Stomach (tissue), 9 donors: ENCODE results near the gene RAB9A. TPM values are rescaled to one million over a fixed set of nuclear protein-coding genes. Genes with fewer than 3 reads are reported as not detected.
A peak's percentile ranks its signal among the peaks of the same experiment; 100 is the strongest.

ENCODE experiments used
- DNase-seq, 2 donors: peaks; one replicate each; pipeline versions ENCODE4 v3.0.0 to v3.0.0-alpha.2; 2013 to 2019
- H3K27ac ChIP-seq, 5 donors: fragments of 200-600 bp in 4 of 5; sonication (generic) in 4 of 5; one replicate each; pipeline ENCODE4 v1.5.1; 2013 to 2019; ENCODE audit warnings: mild to moderate bottlenecking in 1 of 5, moderate library complexity in 1 of 5
- H3K27me3 ChIP-seq, 3 donors: fragments of 200-600 bp; sonication (generic); one replicate each; pipeline ENCODE4 v1.5.1; 2017 to 2019; ENCODE audit warnings: mixed run types in 1 of 3
- H3K36me3 ChIP-seq, 4 donors: fragments of 200-600 bp; sonication (generic); 1 replicate in 3 of 4; 2 replicates in 1 of 4; pipeline ENCODE4 v1.5.1; 2016 to 2019
- H3K4me1 ChIP-seq, 4 donors: fragments of 200-600 bp; sonication (generic); one replicate each; pipeline ENCODE4 v1.5.1; 2016 to 2019
- H3K4me3 ChIP-seq, 4 donors: fragments of 200-600 bp; sonication (generic) in 3 of 4; one replicate each; pipeline ENCODE4 v1.5.1; 2016 to 2019; ENCODE audit warnings: mild to moderate bottlenecking in 1 of 4
- H3K9me3 ChIP-seq, 4 donors: fragments of 200-600 bp; sonication (generic); one replicate each; pipeline ENCODE4 v1.5.1; 2016 to 2019
- CTCF ChIP-seq, 7 experiments: fragments of 450-650 bp in 4 of 7; fragments of 200-600 bp in 3 of 7; sonication (generic) in 3 of 7; IDR thresholded peaks; one replicate each; pipeline ENCODE4 v1.5.1; 2016 to 2019; ENCODE audit warnings: antibody characterized with exemption in 7 of 7, control low read depth in 2 of 7, mild to moderate bottlenecking in 1 of 7
- EP300 ChIP-seq: sonication (generic); formaldehyde crosslinking; IDR thresholded peaks from one replicate; pipeline ENCODE4 v1.6.1; 2017; ENCODE audit warnings: antibody characterized with exemption
- POLR2A ChIP-seq, 4 donors: fragments of 450-650 bp; IDR thresholded peaks; one replicate each; pipeline ENCODE4 v1.6.1; 2016; ENCODE audit warnings: antibody characterized with exemption in 4 of 4, control low read depth in 2 of 4, mild to moderate bottlenecking in 1 of 4, moderate library complexity in 1 of 4
- POLR2AphosphoS5 ChIP-seq, 3 donors: sonication (generic); formaldehyde crosslinking; IDR thresholded peaks; one replicate each; pipeline ENCODE4 v1.6.1; 2016; ENCODE audit warnings: antibody characterized with exemption in 3 of 3
- WGBS, 5 donors: extraction: QIAGEN DNeasy Blood & Tissue Kit in 3 of 5; methylation state at CpG; one replicate each; pipeline versions ENCODE4 v1.1.5 to v1.1.7; 2013 to 2018; 5-methylcytosine and 5-hydroxymethylcytosine counted together
- intact Hi-C: fragments of 100-400 bp; cut with DNase I; formaldehyde crosslinking; loops from one replicate; pipeline ENCODE4 v1.15.1; 2023; ENCODE audit warnings: low total_unique reads
- polyA plus RNA-seq, 3 donors: library from polyadenylated mRNA; stranded (reverse); fragments of 200-250 nt; gene quantifications; one replicate each; pipeline ENCODE4 v1.2.3, GENCODE V29; 2013
- total RNA-seq, 5 donors: library from RNA; depleted of rRNA; stranded (reverse); fragments of >200 nt; gene quantifications; one replicate each; pipeline versions ENCODE4 v1.1.0 to v1.2.3, GENCODE V29; 2014 to 2016
- donor health status: healthy with polysubstance abuse.
- donor health status: Bipolar disorder and iron deficiency.
- donor health status: healthy.

The RAB9A gene
- total and polyA plus RNA-seq, 8 donors = 2.6 to 55.1 (median 12.9) TPM

GRCh38 chrX:13747836-13748235 is 58.9 kb downstream of the RAB9A start:
- H3K4me3 ChIP-seq = no peak overlapping the region
- H3K4me1 ChIP-seq = peaks cover 0 to 24% (median 3%) of the 10 kb centered on the region in 4 donors
- peak in 4 of 7 experiments; percentile 13 to 38 (median 24) for TF ChIP-seq CTCF (IDR thresholded peaks at IDR 0.05)
- TF ChIP-seq EP300 = no peak
- H3K27me3 ChIP-seq = no peaks in the 10 kb centered on the region
- peak; percentile 40 to 79 for DNase-seq
- peaks cover 0 to 76% (median 50%) of the 10 kb centered on the region in 4 donors for H3K36me3 ChIP-seq
- no peaks in the 10 kb centered on the region for H3K9me3 ChIP-seq
- 18 to 73% (median 30%) methylated on average over 2 of the region's 2 CpGs for WGBS, 5 donors
- H3K27ac ChIP-seq = peak overlapping the region in 1 of 5 donors; percentile 11
- intact Hi-C loops = no loop called here

- Histone ChIP-seq H3K27ac (no peak overlapping the region), H3K27me3 (no peaks in the 10 kb centered on the region), H3K36me3 (peaks cover 0 to 82% (median 50%) of the 10 kb centered on the region in 4 donors), H3K4me3 (no peak overlapping the region), H3K9me3 (no peaks in the 10 kb centered on the region), H3K4me1 (peaks cover 0 to 28% (median 0%) of the 10 kb centered on the region in 4 donors)
- intact Hi-C loops = no loop called here
- TF ChIP-seq EP300 = no peak
- no peak for TF ChIP-seq CTCF (IDR thresholded peaks at IDR 0.05)
- no peak for TF ChIP-seq POLR2A (IDR thresholded peaks at IDR 0.05)
- TF ChIP-seq POLR2AphosphoS5 (IDR thresholded peaks at IDR 0.05) = no peak
- WGBS, 5 donors = 87 to 100% (median 91%) methylated on average over 3 of the region's 3 CpGs
- no peak for DNase-seq
Observed at GRCh38 chrX:13748486-13748885, 59.6 kb downstream of the RAB9A start.

- no peak overlapping the region for H3K27ac ChIP-seq
- no peaks in the 10 kb centered on the region for H3K9me3 ChIP-seq
- peaks cover 0 to 28% (median under 1%) of the 10 kb centered on the region in 4 donors for H3K4me1 ChIP-seq
- no peak overlapping the region for H3K4me3 ChIP-seq
- H3K27me3 ChIP-seq = no peaks in the 10 kb centered on the region
- intact Hi-C loops = no loop called here
- peaks cover 0 to 90% (median 46%) of the 10 kb centered on the region in 4 donors for H3K36me3 ChIP-seq
- DNase-seq = peak in 1 of 2 donors; percentile 64
- TF ChIP-seq EP300 (no peak), CTCF (IDR thresholded peaks at IDR 0.05) (peak in 5 of 7 experiments; percentile 16 to 56 (median 41)), POLR2A (IDR thresholded peaks at IDR 0.05) (no peak), POLR2AphosphoS5 (IDR thresholded peaks at IDR 0.05) (no peak)
Observed at GRCh38 chrX:13750204-13750603, 61.3 kb downstream of the RAB9A start.

- intact Hi-C loops = no loop called here
- H3K36me3 ChIP-seq = peaks cover 0 to 87% (median 41%) of the 10 kb centered on the region in 4 donors
Observed at GRCh38 chrX:13750812-13751211, 61.9 kb downstream of the RAB9A start.

More at GRCh38 chrX:13750812-13751211, 61.9 kb downstream of the RAB9A start:
- TF ChIP-seq POLR2AphosphoS5 (IDR thresholded peaks at IDR 0.05) (no peak), EP300 (no peak), POLR2A (IDR thresholded peaks at IDR 0.05) (no peak), CTCF (IDR thresholded peaks at IDR 0.05) (no peak)
- no peaks in the 10 kb centered on the region for H3K27me3 ChIP-seq
- peaks cover 0 to 28% (median 2%) of the 10 kb centered on the region in 4 donors for H3K4me1 ChIP-seq
- no peak overlapping the region for H3K4me3 ChIP-seq
- DNase-seq = no peak
- no peaks in the 10 kb centered on the region for H3K9me3 ChIP-seq
- no peak overlapping the region for H3K27ac ChIP-seq
